Erythroblast (primary cell): ENCODE measurements around the gene WDFY2.

Experiments
- DNase-seq, 2 experiments: peaks; one replicate each; lab custom pipeline; 2025; lab: John Stamatoyannopoulos, UW
- GATA1 ChIP-seq: IDR thresholded peaks from 2 replicates; pipeline ENCODE4 v1.6.1; 2011; ENCODE audit warnings: low read depth, mild to moderate bottlenecking, control low read depth, low read length, moderate library complexity
- POLR2A ChIP-seq: IDR thresholded peaks from 2 replicates; pipeline ENCODE4 v1.6.1; 2011; ENCODE audit warnings: mild to moderate bottlenecking, low read length

The WDFY2 gene

GRCh38 chr13:51601601-51602565 is 17.6 kb downstream of the WDFY2 start:
- TF ChIP-seq GATA1 (no peak), POLR2A (no peak)

GRCh38 chr13:51603716-51604115 is 19.5 kb downstream of the WDFY2 start:
- no peak for DNase-seq
- TF ChIP-seq POLR2A = no peak
- no peak for TF ChIP-seq GATA1

More at GRCh38 chr13:51601601-51602565, 17.6 kb downstream of the WDFY2 start:
- DNase-seq = peak; percentile 32 to 76

GRCh38 chr13:51605698-51606097 is 21.4 kb downstream of the WDFY2 start:
- no peak for DNase-seq
- TF ChIP-seq POLR2A = no peak
- TF ChIP-seq GATA1 = no peak

GRCh38 chr13:51607165-51607564 is 22.9 kb downstream of the WDFY2 start:
- TF ChIP-seq POLR2A (no peak), GATA1 (no peak)
- no peak for DNase-seq

- no peak for TF ChIP-seq GATA1
- TF ChIP-seq POLR2A = no peak
- DNase-seq = no peak
Measured at GRCh38 chr13:51608857-51609406, 24.7 kb downstream of the WDFY2 start.

- DNase-seq = no peak
- TF ChIP-seq GATA1 = no peak
Measured at GRCh38 chr13:51612867-51613266, 28.6 kb downstream of the WDFY2 start.

- TF ChIP-seq POLR2A (no peak), GATA1 (no peak)
- DNase-seq = peak in 1 of 2 experiments; percentile 14
Measured at GRCh38 chr13:51613535-51613934, 29.3 kb downstream of the WDFY2 start.

- DNase-seq = peak; percentile 9 to 30
Measured at GRCh38 chr13:51614350-51614786, 30.1 kb downstream of the WDFY2 start.

GRCh38 chr13:51618626-51619025 is 34.4 kb downstream of the WDFY2 start:
- no peak for DNase-seq

More at GRCh38 chr13:51614350-51614786, 30.1 kb downstream of the WDFY2 start:
- TF ChIP-seq POLR2A (no peak), GATA1 (no peak)

GRCh38 chr13:51619614-51620013 is 35.4 kb downstream of the WDFY2 start:
- TF ChIP-seq POLR2A = no peak
- no peak for TF ChIP-seq GATA1
- no peak for DNase-seq

More at GRCh38 chr13:51618626-51619025, 34.4 kb downstream of the WDFY2 start:
- TF ChIP-seq GATA1 (no peak), POLR2A (no peak)

- no peak for DNase-seq
- TF ChIP-seq POLR2A = no peak
- TF ChIP-seq GATA1 = no peak
Measured at GRCh38 chr13:51620165-51620983, 36.1 kb downstream of the WDFY2 start.

GRCh38 chr13:51621602-51622001 is 37.3 kb downstream of the WDFY2 start:
- no peak for DNase-seq
- TF ChIP-seq POLR2A (no peak), GATA1 (no peak)

GRCh38 chr13:51623473-51623872 is 39.2 kb downstream of the WDFY2 start:
- TF ChIP-seq POLR2A (no peak), GATA1 (no peak)
- DNase-seq = peak in 1 of 2 experiments; percentile 17
